ENCODE measurements around the gene ACO1.

GRCh38 chr9:32340361-32340760 is 44.1 kb upstream of the ACO1 start:
- TF ChIP-seq EZH2 (IDR thresholded peaks at IDR 0.05; ENCODE audit: insufficient read depth, poor library complexity, severe bottlenecking) (no peak), EZH2phosphoT487 (IDR thresholded peaks at IDR 0.05; ENCODE audit: insufficient read depth, low read depth) (no peak)

All from GM23248 (cell line).